H1 (cell line): ENCODE measurements around the gene ACACA. TPM values are rescaled to one million over a fixed set of nuclear protein-coding genes. Genes with fewer than 3 reads are reported as not detected.

Experiments used
- CTCF ChIA-PET: fragments of 300-600 bp; sonication (Branson Sonifier 250); formaldehyde crosslinking; loops from one replicate; lab custom pipeline; 2021; ENCODE audit not compliant: partially characterized antibody; lab: Charles Lee
- POLR2A ChIA-PET: fragments of 300-600 bp; sonication (Branson Sonifier 250); formaldehyde crosslinking; loops from one replicate; lab custom pipeline; 2021; ENCODE audit warnings: inconsistent platforms; ENCODE audit not compliant: partially characterized antibody; lab: Charles Lee
- DNase-seq, 2 experiments: peaks; one replicate each; pipeline versions ENCODE4 v3.0.0 to v3.0.0-alpha.2; 2010 to 2022; ENCODE audit warnings: low spot score in 2 of 2, low read depth in 1 of 2, mixed read lengths in 1 of 2
- FAIRE-seq: peaks from 2 replicates; lab custom pipeline; 2011; peaks lifted over from hg19 to GRCh38; lab: Jason Lieb, UNC
- H2AFZ ChIP-seq: 2 replicates; pipeline ENCODE4 v1.8.1; 2012; ENCODE audit warnings: low read length, inconsistent platforms
- H2AK5ac ChIP-seq: 2 replicates; pipeline ENCODE4 v1.6.1; 2013; ENCODE audit warnings: low read depth, low read length
- H2BK120ac ChIP-seq: replicated peaks from 2 replicates; pipeline ENCODE3; 2013; ENCODE audit warnings: low read depth, low read length, inconsistent platforms
- H2BK12ac ChIP-seq: 2 replicates; pipeline ENCODE4 v1.6.1; 2013; ENCODE audit warnings: low read depth, low read length
- H2BK15ac ChIP-seq: 2 replicates; pipeline ENCODE4 v1.6.1; 2013; ENCODE audit warnings: low read length
- H2BK20ac ChIP-seq: 2 replicates; pipeline ENCODE4 v1.6.1; 2013; ENCODE audit warnings: low read length
- H2BK5ac ChIP-seq: 2 replicates; pipeline ENCODE4 v1.6.1; 2013; ENCODE audit warnings: low read depth, low read length
- H3K14ac ChIP-seq: 2 replicates; pipeline ENCODE4 v1.6.1; 2013; ENCODE audit warnings: inconsistent platforms; ENCODE audit not compliant: insufficient read length
- H3K18ac ChIP-seq: 2 replicates; pipeline ENCODE4 v1.6.1; 2013; ENCODE audit warnings: low read length; ENCODE audit errors: extremely low read depth
- H3K23ac ChIP-seq: 2 replicates; pipeline ENCODE4 v1.6.1; 2013; ENCODE audit warnings: inconsistent platforms; ENCODE audit not compliant: insufficient read length
- H3K23me2 ChIP-seq: 2 replicates; pipeline ENCODE4 v1.6.1; 2013; ENCODE audit warnings: low read depth, low read length
- H3K27ac ChIP-seq: 2 replicates; pipeline ENCODE4 v1.6.1; 2011; ENCODE audit warnings: low read depth, low read length, inconsistent platforms
- H3K27me3 ChIP-seq, 4 experiments: replicated peaks in 1 of 4; 1 replicate in 1 of 4; 2 replicates in 3 of 4; pipeline versions ENCODE4 v1.6.1 to v1.8.1; 2011 to 2013; ENCODE audit warnings: low read length in 3 of 4, mild to moderate bottlenecking in 3 of 4, inconsistent platforms in 2 of 4, mixed read lengths in 2 of 4, moderate library complexity in 1 of 4; ENCODE audit not compliant: control insufficient read depth in 3 of 4, insufficient read depth in 3 of 4; ENCODE audit errors: extremely low read depth in 1 of 4
- H3K36me3 ChIP-seq, 4 experiments: 2 replicates each; pipeline versions ENCODE4 v1.6.1 to v1.8.1; 2011 to 2013; ENCODE audit warnings: mild to moderate bottlenecking in 4 of 4, low read length in 3 of 4, moderate library complexity in 2 of 4, control low read depth in 1 of 4, inconsistent platforms in 1 of 4; ENCODE audit not compliant: insufficient read depth in 4 of 4, control insufficient read depth in 2 of 4
- H3K4ac ChIP-seq: replicated peaks from 2 replicates; pipeline ENCODE3; 2013; ENCODE audit warnings: low read length, low read depth, mixed read lengths, inconsistent platforms; ENCODE audit not compliant: insufficient read length
- H3K4me1 ChIP-seq, 4 experiments: replicated peaks in 1 of 4; 1 replicate in 1 of 4; 2 replicates in 3 of 4; pipeline versions ENCODE4 v1.6.1 to v1.8.1; 2011 to 2013; ENCODE audit warnings: low read length in 3 of 4, inconsistent platforms in 2 of 4, mixed read lengths in 1 of 4; ENCODE audit not compliant: insufficient read depth in 4 of 4, control insufficient read depth in 3 of 4
- H3K4me2 ChIP-seq, 2 experiments: 2 replicates each; pipeline versions ENCODE4 v1.6.1 to v1.8.1; 2011 to 2013; ENCODE audit warnings: low read depth in 2 of 2, low read length in 2 of 2, control low read depth in 1 of 2, inconsistent platforms in 1 of 2, mild to moderate bottlenecking in 1 of 2; ENCODE audit not compliant: insufficient read depth in 1 of 2
- H3K4me3 ChIP-seq, 4 experiments: fragments of 200-600, 300-600 bp in 1 of 4; sonication (generic), shearing (Covaris generic), sonication (Bioruptor Twin) in 1 of 4; 2 replicates each; pipeline versions ENCODE4 v1.5.1 to v1.8.1; 2011 to 2016; ENCODE audit warnings: low read length in 4 of 4, low read depth in 3 of 4, control low read depth in 2 of 4, inconsistent platforms in 2 of 4, mild to moderate bottlenecking in 2 of 4, mixed read lengths in 1 of 4, moderate library complexity in 1 of 4; ENCODE audit not compliant: insufficient read depth in 2 of 4; ENCODE audit errors: extremely low read depth in 1 of 4
- H3K56ac ChIP-seq: replicated peaks from 2 replicates; pipeline ENCODE3; 2013; ENCODE audit warnings: low read depth, mild to moderate bottlenecking, mixed read lengths, low read length, inconsistent platforms; ENCODE audit not compliant: insufficient read length
- H3K79me1 ChIP-seq: 2 replicates; pipeline ENCODE4 v1.6.1; 2013; ENCODE audit warnings: low read depth, low read length, control low read depth
- H3K79me2 ChIP-seq, 2 experiments: 2 replicates each; pipeline versions ENCODE4 v1.6.1 to v1.8.1; 2012 to 2013; ENCODE audit warnings: low read length in 2 of 2, mild to moderate bottlenecking in 2 of 2, inconsistent platforms in 1 of 2; ENCODE audit not compliant: insufficient read depth in 2 of 2, control insufficient read depth in 1 of 2
- H3K9ac ChIP-seq, 4 experiments: replicated peaks in 1 of 4; 1 replicate in 1 of 4; 2 replicates in 3 of 4; pipeline versions ENCODE4 v1.6.1 to v1.8.1; 2011 to 2013; ENCODE audit warnings: low read depth in 3 of 4, low read length in 3 of 4, control low read depth in 2 of 4, mild to moderate bottlenecking in 2 of 4, moderate library complexity in 2 of 4, inconsistent platforms in 1 of 4; ENCODE audit errors: extremely low read depth in 1 of 4
- H3K9me3 ChIP-seq, 2 experiments: 2 replicates each; pipeline versions ENCODE4 v1.6.1 to v1.8.1; 2012 to 2013; ENCODE audit warnings: mild to moderate bottlenecking in 2 of 2, moderate library complexity in 2 of 2, control low read depth in 1 of 2, inconsistent platforms in 1 of 2, low read depth in 1 of 2, low read length in 1 of 2, mixed read lengths in 1 of 2; ENCODE audit not compliant: insufficient read depth in 2 of 2
- H4K20me1 ChIP-seq, 2 experiments: replicated peaks in 1 of 2; 2 replicates each; pipeline versions ENCODE3 to v1.8.1; 2011 to 2013; ENCODE audit warnings: inconsistent platforms in 2 of 2, low read length in 2 of 2, mild to moderate bottlenecking in 1 of 2; ENCODE audit not compliant: insufficient read depth in 2 of 2, control insufficient read depth in 1 of 2
- H4K5ac ChIP-seq: 2 replicates; pipeline ENCODE4 v1.6.1; 2013; ENCODE audit warnings: low read length, low read depth, mixed read lengths, inconsistent platforms; ENCODE audit not compliant: insufficient read length
- H4K8ac ChIP-seq: 2 replicates; pipeline ENCODE4 v1.8.0; 2013; ENCODE audit warnings: mild to moderate bottlenecking, moderate library complexity, low read length, inconsistent platforms; ENCODE audit not compliant: insufficient read depth; ENCODE audit errors: extremely low read depth
- H4K91ac ChIP-seq: replicated peaks from 2 replicates; pipeline ENCODE3; 2013; ENCODE audit warnings: low read length, mixed read lengths, inconsistent platforms; ENCODE audit not compliant: insufficient read length
- CHD2 ChIP-seq: IDR thresholded peaks from 2 replicates; pipeline ENCODE4 v1.6.1; 2012; ENCODE audit warnings: low read length, improper control_type of control experiment
- EP300 ChIP-seq, 2 experiments: IDR thresholded peaks; 1 replicate in 1 of 2; 2 replicates in 1 of 2; pipeline ENCODE4 v1.6.1; 2011 to 2012; ENCODE audit warnings: low read depth in 2 of 2, low read length in 2 of 2, mild to moderate bottlenecking in 2 of 2, borderline replicate concordance in 1 of 2, inconsistent platforms in 1 of 2, moderate library complexity in 1 of 2
- GABPA ChIP-seq: IDR thresholded peaks from 2 replicates; pipeline ENCODE4 v1.6.1; 2011; ENCODE audit warnings: mild to moderate bottlenecking, low read length, moderate library complexity, borderline replicate concordance; ENCODE audit not compliant: insufficient read depth
- MAFK ChIP-seq: IDR thresholded peaks from 2 replicates; pipeline ENCODE4 v1.6.1; 2012; ENCODE audit warnings: low read depth, mild to moderate bottlenecking, improper control_type of control experiment, low read length
- PHF8 ChIP-seq: fragments of 200-600 bp; sonication (generic); conservative IDR thresholded peaks from 2 replicates; pipeline ENCODE4 v1.7.1; 2012; ENCODE audit warnings: low read depth, mild to moderate bottlenecking, inconsistent platforms, low read length, moderate library complexity
- SAP30 ChIP-seq: fragments of 300-600 bp; sonication (generic); IDR thresholded peaks from 2 replicates; pipeline ENCODE4 v1.7.1; 2012; ENCODE audit warnings: low read length, moderate library complexity, mild to moderate bottlenecking, inconsistent platforms; ENCODE audit not compliant: insufficient read depth, insufficient replicate concordance
- SP2 ChIP-seq: IDR thresholded peaks from 2 replicates; pipeline ENCODE4 v1.6.1; 2012; ENCODE audit warnings: mild to moderate bottlenecking, low read length, inconsistent platforms
- TAF1 ChIP-seq: IDR thresholded peaks from 2 replicates; pipeline ENCODE4 v1.6.1; 2011; ENCODE audit warnings: mild to moderate bottlenecking, low read depth, low read length
- WGBS, 2 experiments: shearing (Covaris generic) in 1 of 2; methylation state at CpG; one replicate each; pipeline versions ENCODE4 v1.1.6 to v1.1.7; 2013 to 2015; ENCODE audit warnings: low lambda C conversion rate in 2 of 2, mixed read lengths in 2 of 2, inconsistent platforms in 1 of 2, low coverage in 1 of 2, missing lambda C conversion rate in 1 of 2; ENCODE audit not compliant: insufficient replicate concordance in 2 of 2, insufficient coverage in 1 of 2, insufficient read length in 1 of 2; ENCODE audit errors: extremely low coverage in 1 of 2, missing lambda C conversion rate in 1 of 2; 5-methylcytosine and 5-hydroxymethylcytosine counted together
- polyA plus RNA-seq, 7 experiments: library from polyadenylated mRNA; depleted of rRNA in 3 of 7; stranded (reverse) in 5 of 7; unstranded in 2 of 7; fragments of >200 nt in 5 of 7; fragments of 200-250 nt in 2 of 7; gene quantifications; 1 replicate in 5 of 7; 2 replicates in 1 of 7; 4 replicates in 1 of 7; pipeline versions ENCODE4 v1.2.1 to v1.2.3, GENCODE V29; 2011 to 2013; ENCODE audit warnings: missing spikeins in 2 of 7, mixed read lengths in 2 of 7
- total RNA-seq: library from RNA; stranded (reverse); fragmentation: NEBNext Ultra II Directional; extraction: Animal tissue kit (Norgen Biotek cat#: 25700); gene quantifications from 2 replicates; pipeline ENCODE4 v1.2.1, GENCODE V29; 2021
- TF ChIP-seq, protein P1 (sequence below): IDR thresholded peaks from 2 replicates; pipeline ENCODE4 v1.6.1; 2011; ENCODE audit warnings: low read length, improper control_type of control experiment

The ACACA gene
- total and polyA plus RNA-seq, 2 of the 8 experiments (the other 6 are each of a cell fraction or from before 2014, with no cell fraction given), result 74.0 to 160 TPM

DNA sequence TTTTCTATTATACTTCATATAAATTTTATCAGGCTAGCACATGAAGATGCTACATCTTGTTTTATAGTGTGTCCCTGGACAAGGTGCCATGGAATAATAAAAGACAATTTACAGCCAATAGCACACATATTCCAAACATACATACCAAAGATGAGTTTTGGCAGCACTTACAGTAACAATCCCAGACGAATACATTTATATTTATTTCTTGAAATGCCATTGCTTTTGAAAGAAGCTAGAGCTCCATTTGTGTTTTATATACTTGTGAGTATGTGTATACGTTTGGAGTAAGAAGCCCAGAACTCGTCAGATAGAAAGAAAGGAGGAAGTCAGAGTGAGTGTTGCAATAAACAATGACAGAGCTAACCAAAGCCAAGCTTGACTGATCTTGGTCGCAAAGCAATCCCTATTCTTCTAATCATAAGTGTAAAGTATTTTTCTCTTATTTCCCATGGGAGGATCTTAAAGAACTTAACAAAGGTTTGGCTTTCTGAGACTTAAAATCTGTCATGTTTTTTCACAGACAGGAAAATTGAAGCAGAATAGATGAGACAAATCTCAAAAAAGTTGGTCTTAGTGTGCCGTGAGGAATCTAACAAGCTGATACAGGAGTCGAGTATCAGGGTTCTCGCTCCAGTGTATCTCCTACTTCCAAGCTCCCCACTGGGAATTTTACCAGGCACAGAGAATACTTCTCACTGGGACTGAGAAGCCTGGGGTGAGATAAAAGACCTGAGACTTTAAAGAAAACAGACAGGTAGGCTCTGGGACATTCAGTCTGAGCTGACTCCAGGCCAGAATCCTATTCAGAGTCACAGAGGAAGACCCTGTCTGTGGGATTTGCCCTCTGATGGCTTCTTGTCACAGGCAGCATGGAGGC lies 282.5 kb downstream of the ACACA start:
- peaks cover 0 to 10% (median 0%) of the 10 kb centered on the region in 4 experiments; a peak in 2 of 7 replicates for H3K4me1 ChIP-seq
- no peak overlapping the region for H2AK5ac ChIP-seq
- no peak overlapping the region for H4K5ac ChIP-seq
- H3K27ac ChIP-seq, result no peak overlapping the region
- no peak overlapping the region for H2BK15ac ChIP-seq
- 88% methylated on average over 7 of the region's 7 CpGs; no CpG with 5 or more reads in 1 of the 2 experiments for WGBS, 2 experiments
- H4K20me1 ChIP-seq, result no peaks in the 10 kb centered on the region
- H2AFZ ChIP-seq, result no peak overlapping the region
- no peak overlapping the region for H3K4ac ChIP-seq
- H4K91ac ChIP-seq, result no peak overlapping the region
- H2BK12ac ChIP-seq, result no peak overlapping the region
- no peak overlapping the region for H2BK20ac ChIP-seq
- H3K9ac ChIP-seq, result no peak overlapping the region
- H3K36me3 ChIP-seq, result peaks cover 7 to 59% (median 32%) of the 10 kb centered on the region in 4 experiments
- H3K14ac ChIP-seq, result no peak overlapping the region
- H3K4me3 ChIP-seq, result no peak overlapping the region
- peak overlapping the region; percentile 17; the same call in 1 of the 2 replicates for H4K8ac ChIP-seq
- H2BK120ac ChIP-seq, result no peak overlapping the region
- H3K23me2 ChIP-seq, result no peaks in the 10 kb centered on the region; the same call in 1 of the 2 replicates
- H3K4me2 ChIP-seq, result no peak overlapping the region
- DNase-seq (no peak), FAIRE-seq (no peak)
- no peaks in the 10 kb centered on the region for H3K79me1 ChIP-seq
- CTCF ChIA-PET, result interaction anchor here (0.6 to 2.0 kb wide), 12 partner anchors 8 to 639 kb away, joined by 3 to 9 read pairs (median 3); no protein-coding TSS in a partner anchor
- H2BK5ac ChIP-seq, result no peak overlapping the region
- no peaks in the 10 kb centered on the region for H3K27me3 ChIP-seq
- H3K56ac ChIP-seq, result no peak overlapping the region
- H3K79me2 ChIP-seq, result no peaks in the 10 kb centered on the region
- H3K23ac ChIP-seq, result no peak overlapping the region
- no peaks in the 10 kb centered on the region for H3K9me3 ChIP-seq
- H3K18ac ChIP-seq, result no peak overlapping the region
- POLR2A ChIA-PET, result interaction anchor here (0.7 to 0.9 kb wide), 3 partner anchors 10 to 58 kb away, joined by 3 read pairs; no protein-coding TSS in a partner anchor
- TF ChIP-seq EP300 (IDR thresholded peaks at IDR 0.05; ENCODE audit: borderline replicate concordance in 1 of 2, low read depth in 2 of 2, low read length in 2 of 2), result no peak
- no peak for TF ChIP-seq PHF8
- TF ChIP-seq GABPA, result no peak
- no peak for TF ChIP-seq CHD2
- no peak for TF ChIP-seq SP2
- TF ChIP-seq TAF1, result no peak
- TF ChIP-seq SAP30, result no peak
- TF ChIP-seq MAFK, result no peak
- TF ChIP-seq, protein P1, sequence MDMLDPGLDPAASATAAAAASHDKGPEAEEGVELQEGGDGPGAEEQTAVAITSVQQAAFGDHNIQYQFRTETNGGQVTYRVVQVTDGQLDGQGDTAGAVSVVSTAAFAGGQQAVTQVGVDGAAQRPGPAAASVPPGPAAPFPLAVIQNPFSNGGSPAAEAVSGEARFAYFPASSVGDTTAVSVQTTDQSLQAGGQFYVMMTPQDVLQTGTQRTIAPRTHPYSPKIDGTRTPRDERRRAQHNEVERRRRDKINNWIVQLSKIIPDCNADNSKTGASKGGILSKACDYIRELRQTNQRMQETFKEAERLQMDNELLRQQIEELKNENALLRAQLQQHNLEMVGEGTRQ, result no peak
